ENCODE data around the gene GNL1.

- no peak for TF ChIP-seq CTCF (conservative IDR thresholded peaks at IDR 0.05 in 1 of 2, IDR thresholded peaks at IDR 0.05 in 1 of 2; ENCODE audit: extremely low read depth in 1 of 2, insufficient read depth in 1 of 2, low read depth in 1 of 2, low read length in 2 of 2)
- TF ChIP-seq EZH2 (IDR thresholded peaks at IDR 0.05; ENCODE audit: borderline replicate concordance, low read length): no peak
Observed at GRCh38 chr6:30565772-30566171, 9.5 kb upstream of the GNL1 start.

All from mammary epithelial cell (primary cell).